NCI-H2196 (cell line): ENCODE results near the gene RASSF5.
"Not testable (repeated sequence)": the region's sequence is repeated elsewhere in the genome, so short reads cannot be mapped to it uniquely, and the experiment has no call there.

Experiments
- DNase-seq: peaks from one replicate; lab custom pipeline; 2025; ENCODE audit not compliant: unreplicated experiment; lab: John Stamatoyannopoulos, UW

The RASSF5 gene

DNA sequence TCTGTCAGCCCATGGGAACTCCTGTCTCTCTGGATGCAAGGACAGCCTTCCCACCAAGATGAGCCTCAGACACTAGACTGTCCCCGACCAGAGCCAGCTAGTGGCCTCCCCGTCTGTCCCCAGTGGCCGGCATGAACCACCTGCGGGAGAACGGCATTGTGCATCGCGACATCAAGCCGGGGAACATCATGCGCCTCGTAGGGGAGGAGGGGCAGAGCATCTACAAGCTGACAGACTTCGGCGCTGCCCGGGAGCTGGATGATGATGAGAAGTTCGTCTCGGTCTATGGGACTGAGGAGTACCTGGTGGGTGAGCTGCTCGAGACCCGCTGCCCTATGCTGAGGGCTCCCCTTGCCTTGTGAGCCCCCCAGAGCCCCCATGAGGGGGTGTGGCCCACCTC is 31.3 kb upstream of the RASSF5 start:
- DNase-seq: no peak

DNA sequence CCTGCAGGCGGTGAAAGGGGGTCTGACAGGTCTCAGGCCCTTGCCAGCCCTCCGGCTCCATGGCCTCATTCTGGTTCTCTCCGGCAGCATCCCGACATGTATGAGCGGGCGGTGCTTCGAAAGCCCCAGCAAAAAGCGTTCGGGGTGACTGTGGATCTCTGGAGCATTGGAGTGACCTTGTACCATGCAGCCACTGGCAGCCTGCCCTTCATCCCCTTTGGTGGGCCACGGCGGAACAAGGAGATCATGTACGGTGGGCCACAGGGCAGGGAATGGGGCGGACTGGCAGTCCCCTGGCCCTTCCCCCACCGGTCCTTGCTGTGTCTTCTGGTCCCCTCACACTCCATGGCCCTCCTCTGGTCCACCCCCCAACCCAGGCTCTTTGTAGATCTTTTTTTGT is 30.7 kb upstream of the RASSF5 start:
- DNase-seq: no peak

DNA sequence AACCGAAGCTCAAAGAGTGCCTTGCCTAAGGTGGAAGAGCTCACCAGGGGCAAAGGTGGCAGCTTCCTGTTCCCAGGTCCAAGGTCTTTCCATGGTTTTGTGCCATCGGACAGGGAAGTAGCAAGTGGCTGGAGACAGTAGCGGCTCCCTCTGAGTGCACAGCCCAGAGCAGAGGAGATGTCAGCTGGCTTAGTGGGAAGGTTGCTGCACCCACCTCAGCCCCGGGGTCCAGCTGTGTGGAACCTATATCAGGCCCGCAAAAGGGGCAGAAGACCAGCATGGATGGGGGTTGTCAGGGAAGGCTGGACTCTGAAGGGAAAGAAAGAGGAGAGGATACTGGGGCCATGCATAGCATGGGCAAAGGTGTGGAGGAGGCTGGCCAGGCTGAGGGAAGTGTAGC is 30.2 kb upstream of the RASSF5 start:
- DNase-seq: no peak

DNA sequence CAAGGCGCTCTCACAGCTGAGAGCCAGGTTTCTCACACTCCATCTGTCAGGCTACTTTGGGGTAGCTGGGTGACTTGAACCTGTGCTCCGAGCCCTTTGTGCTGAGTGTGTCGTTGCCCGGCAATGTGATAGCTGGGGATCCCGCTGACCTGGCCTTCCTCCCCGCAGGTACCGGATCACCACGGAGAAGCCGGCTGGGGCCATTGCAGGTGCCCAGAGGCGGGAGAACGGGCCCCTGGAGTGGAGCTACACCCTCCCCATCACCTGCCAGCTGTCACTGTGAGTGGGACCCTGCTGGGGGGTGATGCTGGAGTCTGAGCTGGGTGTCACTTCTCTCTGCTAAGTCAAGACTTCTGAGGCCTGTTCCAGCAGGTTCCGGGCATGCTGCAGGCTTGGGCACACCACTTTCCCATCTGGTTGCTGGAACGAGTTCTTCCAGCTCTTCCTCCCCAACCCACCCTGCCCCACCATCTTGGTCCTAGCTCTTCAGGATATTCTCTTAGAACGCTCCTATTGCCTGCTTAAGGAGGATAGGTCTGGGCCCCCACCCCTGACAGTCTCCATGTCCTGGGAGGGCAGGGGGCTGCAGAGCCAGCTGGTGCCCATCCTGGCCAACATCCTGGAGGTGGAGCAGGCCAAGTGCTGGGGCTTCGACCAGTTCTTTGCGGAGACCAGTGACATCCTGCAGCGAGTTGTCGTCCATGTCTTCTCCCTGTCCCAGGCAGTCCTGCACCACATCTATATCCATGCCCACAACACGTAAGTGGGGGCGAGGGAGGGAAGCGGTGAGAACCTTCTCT is 29.6 kb upstream of the RASSF5 start:
- DNase-seq: no peak

DNA sequence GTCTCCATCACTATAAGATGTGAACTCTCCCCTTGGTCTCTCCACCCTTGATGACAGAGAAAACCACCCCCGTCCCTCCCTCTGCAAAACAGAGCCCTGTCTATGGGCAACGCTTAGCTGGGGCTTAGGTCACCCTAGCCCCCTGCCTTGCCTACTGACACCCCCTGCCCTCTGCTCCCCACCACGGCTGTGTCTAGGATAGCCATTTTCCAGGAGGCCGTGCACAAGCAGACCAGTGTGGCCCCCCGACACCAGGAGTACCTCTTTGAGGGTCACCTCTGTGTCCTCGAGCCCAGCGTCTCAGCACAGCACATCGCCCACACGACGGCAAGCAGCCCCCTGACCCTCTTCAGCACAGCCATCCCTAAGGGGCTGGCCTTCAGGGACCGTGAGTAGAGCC is 28.6 kb upstream of the RASSF5 start:
- DNase-seq: no peak

DNA sequence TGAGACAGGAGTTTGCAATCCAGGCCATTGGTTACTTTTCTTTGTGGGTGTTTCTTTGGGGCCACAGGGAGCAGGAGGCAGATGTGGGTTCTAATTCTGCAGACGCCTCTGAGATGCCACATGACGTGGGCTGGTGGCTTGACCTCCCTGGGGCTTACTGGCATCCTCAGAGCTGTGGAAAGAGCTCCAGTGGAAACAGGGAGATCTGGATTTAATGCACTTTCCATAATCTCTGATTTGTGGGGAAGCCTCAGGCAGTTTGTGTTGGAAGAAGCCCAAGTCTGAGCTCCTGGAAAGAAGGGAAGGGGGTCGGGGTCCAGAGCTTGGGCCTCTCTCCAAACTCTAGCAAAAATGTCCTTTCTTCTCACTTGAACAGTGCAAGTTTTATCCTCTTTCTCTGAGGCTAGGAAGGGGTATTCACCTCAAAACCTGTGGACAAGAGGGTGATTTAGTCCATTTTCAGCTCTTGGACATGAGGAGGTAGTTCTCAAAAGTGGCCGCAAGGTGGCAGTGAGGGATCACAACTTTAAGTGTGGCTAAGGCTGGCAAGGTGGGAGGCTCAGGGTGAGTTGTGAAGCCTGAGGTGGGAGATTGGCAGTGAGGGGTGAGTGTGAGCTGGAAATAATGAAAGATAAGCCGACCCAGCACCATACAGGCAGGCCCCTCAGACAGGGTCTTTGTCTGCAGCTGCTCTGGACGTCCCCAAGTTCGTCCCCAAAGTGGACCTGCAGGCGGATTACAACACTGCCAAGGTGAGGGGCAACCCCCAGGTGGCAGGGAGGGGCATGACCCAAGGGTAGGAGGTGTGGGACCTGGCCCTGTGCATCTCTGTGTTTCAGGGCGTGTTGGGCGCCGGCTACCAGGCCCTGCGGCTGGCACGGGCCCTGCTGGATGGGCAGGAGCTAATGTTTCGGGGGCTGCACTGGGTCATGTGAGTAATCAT is 27.9 kb upstream of the RASSF5 start:
- DNase-seq: peak; percentile 76

DNA sequence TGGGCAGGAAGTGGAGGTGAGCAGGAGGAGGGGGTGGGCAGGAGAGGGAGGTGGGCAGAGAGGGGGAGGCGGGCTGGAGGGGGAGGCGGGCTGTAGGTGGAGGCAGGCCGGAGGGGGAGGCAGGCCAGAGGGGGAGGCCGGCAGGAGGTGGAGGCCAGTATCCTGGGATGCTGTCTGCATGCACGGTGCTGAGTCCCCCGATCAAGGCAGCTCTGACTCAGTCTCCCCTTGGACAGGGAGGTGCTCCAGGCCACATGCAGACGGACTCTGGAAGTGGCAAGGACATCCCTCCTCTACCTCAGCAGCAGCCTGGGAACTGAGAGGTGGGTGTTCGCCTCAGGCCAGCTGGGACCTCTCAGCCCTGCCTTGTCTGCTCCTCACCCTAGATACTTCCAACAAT is 27.1 kb upstream of the RASSF5 start:
- no peak for DNase-seq

DNA sequence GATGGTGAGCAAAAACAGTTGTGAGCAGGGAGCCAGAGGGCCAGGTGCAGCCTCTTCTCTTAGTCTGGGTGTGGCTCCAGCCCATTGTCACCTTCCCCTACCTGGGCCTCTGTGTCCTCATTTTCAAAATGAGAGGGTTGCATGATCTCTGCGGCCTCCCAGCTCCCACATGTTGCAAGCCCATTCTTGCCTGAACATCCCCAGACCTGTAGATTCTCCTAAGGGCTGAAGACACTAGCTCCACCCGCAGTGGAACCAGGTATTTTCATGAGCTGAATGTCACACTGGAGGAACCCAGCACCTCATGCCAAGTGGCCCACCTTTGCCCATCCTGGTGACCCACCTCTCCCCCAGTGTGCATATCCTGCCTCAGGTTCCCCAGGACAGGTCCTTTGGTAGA is 24.7 kb upstream of the RASSF5 start:
- no peak for DNase-seq

DNA sequence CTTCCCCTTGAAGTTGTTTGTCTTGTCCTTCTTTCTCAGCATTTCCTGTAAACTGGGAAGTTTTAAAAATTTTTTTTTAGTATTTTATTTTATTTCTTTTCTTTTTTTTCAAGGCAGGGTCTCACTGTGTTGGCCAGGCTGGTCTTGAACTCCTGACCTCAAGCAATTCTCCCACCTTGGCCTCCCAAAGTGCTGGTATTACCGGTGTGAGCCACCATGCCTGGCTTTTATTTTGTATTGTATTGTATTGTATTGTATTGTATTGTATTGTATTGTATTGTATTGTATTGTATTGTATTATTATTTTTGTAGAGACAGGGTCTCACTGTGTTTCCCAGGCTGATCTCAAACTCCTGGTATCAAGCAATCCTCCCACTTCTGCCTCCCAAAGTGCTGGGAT is 23.5 kb upstream of the RASSF5 start:
- not testable (repeated sequence) for DNase-seq

DNA sequence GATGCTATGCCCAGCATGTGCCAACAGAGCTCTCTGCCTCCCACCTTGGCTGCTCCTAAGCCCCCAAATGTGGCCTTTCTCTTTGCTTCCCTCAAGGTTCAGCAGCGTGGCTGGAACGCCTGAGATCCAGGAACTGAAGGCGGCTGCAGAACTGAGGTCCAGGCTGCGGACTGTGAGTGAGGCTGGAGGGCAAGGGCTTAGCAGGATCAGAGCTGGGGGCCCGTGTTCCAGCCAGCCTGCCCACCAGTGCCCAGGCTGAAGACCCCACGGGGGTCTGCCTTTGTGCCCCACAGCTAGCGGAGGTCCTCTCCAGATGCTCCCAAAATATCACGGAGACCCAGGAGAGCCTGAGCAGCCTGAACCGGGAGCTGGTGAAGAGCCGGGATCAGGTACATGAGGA is 22.4 kb upstream of the RASSF5 start:
- no peak for DNase-seq

DNA sequence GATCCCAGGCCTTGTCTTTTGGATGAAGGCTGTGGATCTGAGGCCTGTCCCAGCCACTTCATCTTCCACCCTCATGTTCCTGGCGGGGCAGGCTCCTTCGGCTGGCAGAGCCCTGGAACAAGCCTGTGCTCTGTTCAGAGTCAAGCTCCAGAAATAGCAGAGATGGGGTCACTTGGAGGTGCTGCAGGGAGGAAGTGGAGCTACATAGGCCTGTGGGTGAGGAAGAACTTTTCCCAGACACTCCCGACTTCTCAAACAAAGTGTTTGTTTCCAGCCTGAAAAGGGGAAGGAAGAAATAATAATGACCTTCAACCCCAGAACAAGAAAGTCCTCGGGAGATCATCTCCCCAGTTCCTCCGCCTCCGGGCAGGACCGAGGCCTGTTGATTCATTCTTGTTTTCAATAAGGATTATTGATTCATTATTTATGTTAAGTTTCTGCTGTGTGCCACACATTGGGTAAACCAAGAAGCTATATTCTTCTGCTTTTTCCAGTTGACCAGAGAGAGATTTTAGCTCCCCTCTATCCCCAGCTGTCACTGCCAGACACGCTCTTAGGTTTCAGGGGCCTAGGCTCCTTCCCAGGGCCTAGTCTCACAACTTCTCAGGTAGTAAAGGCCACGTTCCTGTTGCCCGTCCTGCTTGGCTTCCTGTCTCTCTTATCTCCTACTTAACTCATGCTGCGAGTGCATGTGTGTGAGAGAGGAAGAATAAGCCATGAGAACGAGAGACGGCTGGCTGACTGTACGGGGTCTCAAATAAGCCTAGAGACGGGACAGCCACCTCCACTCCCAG is 20.1 kb upstream of the RASSF5 start:
- DNase-seq: no peak

DNA sequence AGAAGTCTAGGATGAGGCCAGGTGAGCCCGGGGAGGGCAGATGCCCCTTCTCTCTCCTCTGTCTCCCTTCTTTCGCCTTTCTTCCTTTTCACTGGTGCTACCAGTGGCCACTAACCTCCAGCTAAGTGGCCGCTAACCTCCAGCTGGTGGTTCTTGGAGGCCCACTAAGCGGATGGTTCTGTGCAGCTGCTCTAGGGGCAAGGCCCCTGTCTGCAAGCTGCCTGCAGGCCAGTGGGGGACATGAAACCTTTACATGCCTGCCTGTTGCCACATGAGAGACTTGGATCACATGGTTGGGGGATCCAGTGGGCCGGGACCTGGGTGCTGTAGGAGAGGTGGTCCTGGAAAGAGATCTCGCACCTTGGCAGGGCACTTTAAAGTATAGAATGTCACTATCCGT is 19.4 kb upstream of the RASSF5 start:
- no peak for DNase-seq

DNA sequence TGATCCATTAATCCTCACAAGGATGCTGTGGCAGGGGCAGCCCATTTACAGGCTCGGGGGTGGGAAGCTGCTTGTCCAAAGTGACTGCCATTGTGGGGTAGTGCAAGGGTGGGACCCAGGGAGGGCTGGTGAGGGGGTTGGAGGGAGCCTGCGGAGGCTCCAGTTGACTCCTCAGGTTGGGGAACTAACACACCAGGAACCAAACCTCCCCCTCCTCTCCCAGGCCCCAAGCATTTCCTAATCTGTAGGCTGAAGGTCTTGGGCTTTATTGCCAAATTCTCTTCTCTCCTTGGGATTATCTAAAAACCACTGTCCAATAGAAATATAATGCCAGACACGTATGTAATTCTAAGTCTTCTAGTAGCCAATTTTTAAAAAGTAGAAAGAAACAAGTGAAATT is 18.9 kb upstream of the RASSF5 start:
- no peak for DNase-seq

DNA sequence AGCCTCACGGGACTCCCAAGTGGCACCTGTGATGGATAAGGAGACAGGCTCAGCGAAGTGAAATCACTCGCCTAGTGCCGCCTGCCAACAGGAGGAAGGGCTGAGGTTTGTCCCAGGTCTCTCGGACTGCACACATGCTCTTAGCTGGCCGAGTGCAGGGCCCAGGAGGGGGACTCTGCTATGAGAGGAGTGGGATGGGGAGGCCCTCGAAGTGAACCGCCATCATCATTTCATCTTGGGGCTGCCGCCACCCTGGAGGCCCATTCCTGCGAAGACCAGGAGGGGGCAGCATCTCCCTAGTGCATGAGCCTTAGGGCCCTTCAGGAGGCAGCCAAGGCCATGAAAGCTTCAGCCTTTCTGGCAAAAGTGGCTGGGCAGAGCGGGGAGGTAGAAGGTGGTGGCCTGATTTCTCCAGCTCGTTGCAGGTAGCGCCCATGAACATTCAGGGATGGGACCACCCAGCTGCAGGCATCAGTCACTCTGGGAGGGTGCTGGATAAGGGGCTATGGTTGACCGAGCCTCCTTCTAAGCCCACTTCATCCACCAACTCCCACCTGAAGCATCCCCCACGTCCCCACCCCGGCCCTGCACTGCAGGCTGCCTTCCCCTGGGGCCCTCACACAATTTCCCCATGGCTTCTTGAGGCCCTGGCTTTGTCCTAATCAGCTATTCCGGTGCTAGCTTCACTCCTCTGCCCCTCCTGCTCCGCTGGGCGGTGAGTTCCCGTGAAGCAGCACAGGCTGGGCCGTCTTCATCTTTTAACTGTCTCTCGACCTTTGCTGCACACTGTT is 17.2 kb upstream of the RASSF5 start:
- peak; percentile 85 for DNase-seq

DNA sequence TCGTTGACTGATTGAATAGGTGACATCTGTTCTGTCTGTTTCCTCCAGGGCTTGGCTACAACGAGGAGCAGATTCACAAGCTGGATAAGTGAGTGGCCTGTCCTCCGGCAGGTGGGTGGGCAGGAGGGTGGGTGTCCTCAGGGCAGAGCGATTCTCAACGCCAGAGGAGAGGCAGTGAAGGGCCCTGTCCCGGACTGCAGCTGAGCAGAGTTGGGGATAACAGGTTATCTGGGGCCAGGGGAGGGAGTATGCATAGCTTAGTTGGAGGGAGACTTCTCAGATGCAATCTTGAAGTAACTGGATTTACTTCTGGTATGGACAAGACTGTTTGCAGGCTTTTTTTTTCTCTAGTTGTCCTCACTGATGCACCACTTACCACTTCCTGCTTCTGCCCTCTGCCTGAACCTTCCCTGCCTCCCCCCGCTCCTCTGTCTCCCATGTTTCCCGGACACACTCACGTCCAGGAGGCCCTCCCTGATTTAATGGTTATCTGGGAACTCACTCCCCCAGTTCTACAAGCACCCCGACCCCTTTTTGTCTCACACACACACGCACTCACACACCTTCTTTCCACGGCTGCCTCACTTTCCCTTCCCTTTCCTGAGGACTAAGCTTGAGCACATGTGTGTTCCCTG is 16.4 kb upstream of the RASSF5 start:
- DNase-seq: no peak

DNA sequence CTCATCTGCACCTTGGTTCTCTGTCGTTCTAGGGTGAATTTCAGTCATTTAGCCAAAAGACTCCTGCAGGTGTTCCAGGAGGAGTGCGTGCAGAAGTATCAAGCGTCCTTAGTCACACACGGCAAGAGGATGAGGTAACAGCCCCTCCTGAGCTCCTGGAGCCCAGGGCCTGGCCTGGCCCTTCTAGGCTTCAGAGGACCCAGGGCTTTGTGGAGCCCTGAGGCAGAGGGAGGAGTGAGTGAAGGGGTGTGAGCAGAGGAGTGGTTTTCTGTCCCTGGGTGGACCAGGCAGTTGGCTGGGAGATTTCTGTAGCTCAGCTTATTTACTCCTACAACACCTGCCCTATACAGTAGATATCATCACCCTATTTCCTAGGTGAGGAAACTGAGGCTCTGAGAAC is 15.7 kb upstream of the RASSF5 start:
- peak; percentile 47 for DNase-seq

DNA sequence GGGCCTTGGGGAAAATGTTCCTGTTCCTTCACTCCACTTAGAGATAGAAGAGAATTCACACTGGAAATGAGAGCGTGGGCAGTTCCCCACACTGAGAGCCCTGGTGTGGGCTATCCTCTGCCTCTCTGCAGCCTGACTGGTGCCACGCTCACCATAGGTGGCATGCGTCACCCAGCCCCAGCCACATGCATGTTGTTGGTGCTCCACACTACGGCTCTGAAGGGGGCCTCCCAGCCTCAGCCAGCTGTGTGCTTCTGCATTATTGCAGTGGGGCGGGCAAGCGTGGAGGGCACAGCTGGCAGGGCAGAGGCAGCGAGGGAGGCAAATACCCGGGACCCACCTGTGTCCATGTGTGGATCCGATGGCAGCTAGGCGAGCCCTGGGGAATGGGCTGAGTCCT is 14.7 kb upstream of the RASSF5 start:
- no peak for DNase-seq

DNA sequence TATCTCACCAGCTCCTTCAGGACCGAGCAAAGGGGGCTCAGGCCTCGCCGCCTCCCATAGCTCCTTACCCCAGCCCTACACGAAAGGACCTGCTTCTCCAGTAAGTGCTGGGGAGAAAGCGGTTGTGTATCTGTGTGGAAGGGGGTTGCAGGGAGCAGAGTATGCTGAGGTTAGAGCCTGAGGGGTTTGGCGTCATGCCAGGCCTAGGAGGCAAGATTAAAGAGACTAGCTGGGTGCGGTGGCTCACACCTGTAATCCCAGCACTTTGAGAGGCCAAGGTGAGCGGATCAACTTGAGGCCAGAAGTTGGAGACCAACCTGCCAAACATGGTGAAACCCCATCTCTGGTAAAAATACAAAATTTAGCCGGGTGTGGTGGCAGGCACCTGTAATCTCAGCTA is 14.1 kb upstream of the RASSF5 start:
- DNase-seq: no peak

DNA sequence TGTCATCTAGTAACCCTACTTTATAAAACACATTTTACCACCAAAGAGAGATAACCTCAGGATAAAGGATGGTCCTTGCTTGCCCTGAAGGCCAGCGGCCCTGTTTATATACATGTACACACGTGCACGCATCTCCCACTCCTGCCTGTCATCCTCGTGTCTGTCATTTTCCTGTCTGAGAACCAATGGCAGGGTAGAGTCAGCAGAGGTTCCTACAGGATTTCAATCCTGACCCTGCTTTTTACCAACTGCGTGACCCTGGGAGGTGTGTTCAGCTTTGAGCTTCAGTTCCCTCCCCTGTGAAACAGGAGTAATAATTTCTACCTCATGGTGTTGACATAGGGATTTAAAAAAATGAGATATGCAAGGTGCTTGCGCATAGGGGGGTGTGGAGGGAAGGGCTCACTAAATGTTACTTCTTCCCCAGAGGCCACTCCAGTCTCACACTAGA is 12.3 kb upstream of the RASSF5 start:
- no peak for DNase-seq

DNA sequence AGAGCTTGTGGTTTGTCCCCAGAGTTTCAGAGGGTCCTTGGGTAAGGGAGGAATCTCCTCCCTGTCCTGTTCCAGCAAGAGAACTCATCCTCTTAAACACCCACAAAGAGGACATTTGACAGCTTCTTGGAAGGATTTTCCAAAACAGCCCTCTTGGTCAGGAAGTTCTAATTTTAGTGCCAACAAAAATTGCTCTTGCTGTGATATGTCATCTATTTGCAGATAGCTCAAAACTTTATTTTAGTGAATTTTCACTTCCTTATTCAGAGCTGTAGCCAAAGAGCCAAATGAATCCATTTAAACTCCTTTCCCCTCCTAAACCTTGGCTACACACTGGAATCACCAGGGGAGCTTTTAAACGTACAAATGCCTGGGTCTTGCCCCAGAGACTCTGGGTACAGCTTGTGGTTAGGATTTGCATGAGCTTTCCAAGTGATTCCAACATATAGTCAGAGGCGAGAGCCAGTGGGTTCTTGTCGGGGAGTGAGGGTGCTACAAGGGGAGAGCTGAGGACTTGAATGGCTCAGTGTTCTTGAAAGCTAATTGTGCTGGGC is 11.8 kb upstream of the RASSF5 start:
- no peak for DNase-seq
